Epithelial cell of alveolus of lung (primary cell): ENCODE results near the gene RASSF6. TPM values are rescaled to one million over a fixed set of nuclear protein-coding genes. Genes with fewer than 3 reads are reported as not detected.

Source experiments
- total RNA-seq: library from RNA; depleted of rRNA; stranded (reverse); fragments of >200 nt; gene quantifications from 2 replicates; pipeline ENCODE4 v1.2.1, GENCODE V29; 2015

Gene RASSF6, protein sequence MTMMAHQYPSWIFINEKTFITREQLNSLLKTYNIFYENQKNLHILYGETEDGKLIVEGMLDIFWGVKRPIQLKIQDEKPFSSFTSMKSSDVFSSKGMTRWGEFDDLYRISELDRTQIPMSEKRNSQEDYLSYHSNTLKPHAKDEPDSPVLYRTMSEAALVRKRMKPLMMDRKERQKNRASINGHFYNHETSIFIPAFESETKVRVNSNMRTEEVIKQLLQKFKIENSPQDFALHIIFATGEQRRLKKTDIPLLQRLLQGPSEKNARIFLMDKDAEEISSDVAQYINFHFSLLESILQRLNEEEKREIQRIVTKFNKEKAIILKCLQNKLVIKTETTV
- total RNA-seq, result 0.26 TPM in 1 of 2 replicates, not detected in the other

DNA sequence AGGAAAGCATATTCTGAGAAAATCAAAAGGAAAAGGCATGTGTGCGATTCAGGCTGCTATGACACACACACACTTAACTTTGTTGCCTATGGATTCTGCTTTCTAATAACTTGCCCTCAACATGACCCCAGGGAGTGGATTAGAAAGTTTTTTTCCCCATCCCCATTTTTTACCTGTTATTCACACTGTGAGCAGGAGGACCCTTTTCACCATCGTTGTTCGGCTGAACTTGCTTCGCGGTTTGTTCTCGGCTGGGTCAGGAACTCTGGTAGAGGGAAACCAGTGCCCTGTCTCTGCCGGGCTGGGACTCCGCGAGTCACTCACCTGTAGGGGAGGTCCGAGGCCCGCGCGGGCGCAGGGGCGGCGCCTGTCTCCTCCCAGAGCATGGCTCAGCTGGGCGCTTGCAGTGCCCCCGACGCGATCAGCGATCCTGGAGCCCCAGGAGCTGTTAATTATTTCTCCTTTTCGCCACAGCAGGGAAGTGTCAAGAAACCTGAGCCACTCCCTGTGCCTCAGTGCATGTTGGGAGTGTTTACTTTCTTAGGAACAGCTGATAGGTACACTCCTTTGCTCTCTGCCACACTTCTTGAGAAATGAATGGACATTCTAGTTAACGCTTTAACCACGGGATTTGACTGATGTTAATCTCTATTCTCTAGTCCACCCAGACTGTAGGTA, at the start of gene RASSF6:
RASSF6 (minus strand) TSS at position 322 of the 678 bp plus-strand sequence. CDS start 8,641 bp downstream, outside the sequence.

Other genes starting within 250 kb of the RASSF6 start
- gene ALB, start 216.1 kb downstream of the RASSF6 start, total RNA-seq, result 0.39 and 1.1 TPM in 2 replicates
- gene AFP, start 184.2 kb downstream of the RASSF6 start, total RNA-seq, result 0.13 TPM in 1 of 2 replicates, not detected in the other
- gene AFM, start 138.7 kb downstream of the RASSF6 start, total RNA-seq, result not detected in 2 replicates
- gene CXCL8, start 120.1 kb upstream of the RASSF6 start, total RNA-seq, result 10.5 and 842 TPM in 2 replicates
- gene CXCL6, start 216.2 kb upstream of the RASSF6 start, total RNA-seq, result 48.4 and 374 TPM in 2 replicates
- gene PF4V1, start 232.9 kb upstream of the RASSF6 start, total RNA-seq, result 1.3 TPM in 1 of 2 replicates, not detected in the other
- gene CXCL1, start 249.0 kb upstream of the RASSF6 start, total RNA-seq, result 55.1 and 534 TPM in 2 replicates